ENCODE results near the gene DAPK2. TPM values are rescaled to one million over a fixed set of nuclear protein-coding genes. Genes with fewer than 3 reads are reported as not detected.

The DAPK2 gene
- polyA plus RNA-seq, 1 of the 3 experiments (the other 2 are of a cell fraction): 1.4 TPM

GRCh38 chr15:64052925-64053491 lies 6.7 kb upstream of the DAPK2 start:
- Histone ChIP-seq H3K27ac (ENCODE audit: low read depth in 2 of 2, low read length in 1 of 2) (no peak overlapping the region), H3K9me2 (no peaks in the 10 kb centered on the region), H3K9ac (no peak overlapping the region), H3K79me2 (ENCODE audit: insufficient read depth) (no peaks in the 10 kb centered on the region), H3F3A (replicated peaks; ENCODE audit: insufficient read depth) (no peaks in the 10 kb centered on the region), H3K9me3 (no peaks in the 10 kb centered on the region; the same call in 1 of the 2 replicates), H3K4me1 (ENCODE audit: control insufficient read depth in 1 of 2, insufficient read depth in 2 of 2, low read depth in 1 of 2, low read length in 1 of 2) (peaks cover 0 to 3% of the 10 kb centered on the region in 2 experiments; a peak in 1 of 4 replicates), H3K4me2 (no peak overlapping the region), H2AFZ (ENCODE audit: low read depth) (no peak overlapping the region), H3K27me3 (ENCODE audit: insufficient read depth) (no peaks in the 10 kb centered on the region), H3K36me3 (replicated peaks in 1 of 2; ENCODE audit: control insufficient read depth in 1 of 2, insufficient read depth in 2 of 2, low read length in 1 of 2) (no peaks in the 10 kb centered on the region), H3K4me3 (ENCODE audit: low read depth in 2 of 2, low read length in 1 of 2) (no peak overlapping the region), H4K20me1 (ENCODE audit: insufficient read depth) (no peaks in the 10 kb centered on the region)
- TF ChIP-seq TEAD4 (IDR thresholded peaks at IDR 0.05; ENCODE audit: borderline replicate concordance, insufficient read depth): no peak
- TF ChIP-seq FOXM1 (IDR thresholded peaks at IDR 0.05; ENCODE audit: low read depth): no peak
- no peak for TF ChIP-seq EZH2phosphoT487 (IDR thresholded peaks at IDR 0.05; ENCODE audit: borderline replicate concordance, low read depth)
- TF ChIP-seq CHD2 (IDR thresholded peaks at IDR 0.05; ENCODE audit: low read length, partially characterized antibody): no peak
- TF ChIP-seq ELF1 (IDR thresholded peaks at IDR 0.05): no peak
- no peak for TF ChIP-seq TCF12 (IDR thresholded peaks at IDR 0.05)
- no peak for TF ChIP-seq TAF1 (IDR thresholded peaks at IDR 0.05; ENCODE audit: borderline replicate concordance, low read depth, low read length)
- TF ChIP-seq MEF2A (IDR thresholded peaks at IDR 0.05; ENCODE audit: borderline replicate concordance, low read depth): no peak
- no peak for TF ChIP-seq POLR2AphosphoS5 (IDR thresholded peaks at IDR 0.05; ENCODE audit: low read depth, low read length)
- no peak for TF ChIP-seq RAD21 (IDR thresholded peaks at IDR 0.05; ENCODE audit: low read length)
- no peak for TF ChIP-seq REST (IDR thresholded peaks at IDR 0.05; ENCODE audit: low read depth, low read length)
- TF ChIP-seq PBX3 (IDR thresholded peaks at IDR 0.05): no peak
- no peak for TF ChIP-seq MAX (IDR thresholded peaks at IDR 0.05; ENCODE audit: low read depth)
- no peak for TF ChIP-seq RXRA (IDR thresholded peaks at IDR 0.05; ENCODE audit: borderline replicate concordance, low read depth)
- TF ChIP-seq ZBTB33 (IDR thresholded peaks at IDR 0.05; ENCODE audit: borderline replicate concordance, low read depth): no peak
- TF ChIP-seq RFX5 (IDR thresholded peaks at IDR 0.05; ENCODE audit: low read length): no peak
- TF ChIP-seq USF2 (IDR thresholded peaks at IDR 0.05; ENCODE audit: borderline replicate concordance, low read depth, low read length): no peak
- no peak for TF ChIP-seq GABPA (IDR thresholded peaks at IDR 0.05; ENCODE audit: low read depth)
- POLR2A ChIA-PET: no interaction called here
- CTCF ChIA-PET: interaction anchor here (1.8 to 3.1 kb wide), 2 partner anchors 13 to 108 kb away, joined by 4 to 11 read pairs; no protein-coding TSS in a partner anchor
- 88% methylated on average over 5 of the region's 5 CpGs for WGBS (ENCODE audit: low lambda C conversion rate)
- DNase-seq: no peak

All from SK-N-SH (cell line).